Measurements from ENCODE around the gene HTR3C. TPM values are rescaled to one million over a fixed set of nuclear protein-coding genes. Genes with fewer than 3 reads are reported as not detected.

Gene HTR3C, protein sequence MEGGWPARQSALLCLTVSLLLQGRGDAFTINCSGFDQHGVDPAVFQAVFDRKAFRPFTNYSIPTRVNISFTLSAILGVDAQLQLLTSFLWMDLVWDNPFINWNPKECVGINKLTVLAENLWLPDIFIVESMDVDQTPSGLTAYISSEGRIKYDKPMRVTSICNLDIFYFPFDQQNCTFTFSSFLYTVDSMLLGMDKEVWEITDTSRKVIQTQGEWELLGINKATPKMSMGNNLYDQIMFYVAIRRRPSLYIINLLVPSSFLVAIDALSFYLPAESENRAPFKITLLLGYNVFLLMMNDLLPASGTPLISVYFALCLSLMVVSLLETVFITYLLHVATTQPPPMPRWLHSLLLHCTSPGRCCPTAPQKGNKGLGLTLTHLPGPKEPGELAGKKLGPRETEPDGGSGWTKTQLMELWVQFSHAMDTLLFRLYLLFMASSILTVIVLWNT
- polyA plus RNA-seq (2013, experiment 1 of 2), result not detected
- 0.01 TPM for polyA plus RNA-seq (2013, experiment 2 of 2)

DNA sequence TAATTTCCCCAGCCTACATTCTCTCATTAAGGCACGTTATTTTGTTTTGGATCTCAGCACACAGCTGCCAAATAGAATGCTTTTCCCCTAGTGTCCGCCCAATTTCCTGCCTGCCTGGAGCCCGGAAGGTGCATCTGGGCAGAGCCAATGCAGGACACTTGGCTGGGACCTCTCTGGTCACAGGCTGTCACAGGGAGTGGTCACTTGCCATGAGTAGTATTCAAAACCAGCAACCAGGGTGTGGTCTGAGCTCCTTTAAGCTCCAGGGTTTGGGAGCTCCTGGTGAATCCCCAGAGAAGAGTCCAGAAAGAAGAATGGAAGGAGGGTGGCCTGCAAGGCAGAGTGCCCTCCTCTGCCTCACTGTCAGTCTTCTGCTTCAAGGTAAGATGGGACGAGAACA is at the start of gene HTR3C:
TSS of gene HTR3C (plus strand) at position 281 of the 400 bp plus-strand sequence. CDS start at position 315, 34 bp downstream.
- Histone ChIP-seq H2AFZ (ENCODE audit: low read length) (no peak within 1 kb of the TSS), H2AK5ac (ENCODE audit: low read depth, low read length) (no peak within 1 kb of the TSS), H4K91ac (ENCODE audit: low read depth, low read length, poor library complexity) (no peak within 1 kb of the TSS), H3K4me3 (ENCODE audit: low read length in 2 of 2) (no peak within 1 kb of the TSS), H2BK12ac (ENCODE audit: low read length) (no peak within 1 kb of the TSS), H3K4me2 (ENCODE audit: insufficient read depth, low read length, poor library complexity, severe bottlenecking) (no peak within 1 kb of the TSS), H3K36me3 (replicated peaks in 1 of 2; ENCODE audit: control insufficient read depth in 2 of 2, insufficient read depth in 2 of 2, low read length in 2 of 2) (no peaks in the 10 kb centered on the region), H3K9me3 (replicated peaks in 1 of 2; ENCODE audit: control insufficient read depth in 2 of 2, insufficient read depth in 1 of 2, low read depth in 1 of 2, low read length in 2 of 2) (no peaks in the 10 kb centered on the region), H4K8ac (ENCODE audit: low read depth, low read length) (no peak within 1 kb of the TSS), H3K9ac (ENCODE audit: low read depth, low read length, poor library complexity) (no peak within 1 kb of the TSS), H3K14ac (ENCODE audit: low read length) (no peak within 1 kb of the TSS), H3K18ac (ENCODE audit: low read length) (no peak within 1 kb of the TSS), H3K27ac (replicated peaks; ENCODE audit: low read length) (no peak within 1 kb of the TSS), H3K27me3 (ENCODE audit: control insufficient read depth in 3 of 3, insufficient read depth in 3 of 3, low read depth in 1 of 3, low read length in 3 of 3) (peaks cover 0 to 23% (median 0%) of the 10 kb centered on the region in 3 experiments), H2BK5ac (ENCODE audit: low read length) (no peak within 1 kb of the TSS), H3K79me1 (ENCODE audit: low read depth, low read length) (peaks cover 1% of the 10 kb centered on the region), H3K4ac (ENCODE audit: low read length) (no peak within 1 kb of the TSS), H2BK120ac (ENCODE audit: low read depth, low read length) (no peak within 1 kb of the TSS), H3K23ac (ENCODE audit: low read depth, low read length, poor library complexity) (no peak within 1 kb of the TSS), H3K4me1 (ENCODE audit: control insufficient read depth in 2 of 2, insufficient read depth in 1 of 2, low read depth in 1 of 2, low read length in 2 of 2) (no peaks in the 10 kb centered on the region), H2BK15ac (ENCODE audit: low read length) (no peak within 1 kb of the TSS)
- no peak for DNase-seq (ENCODE audit: low spot score)
- no CpG with 5 or more reads among the region's 4 CpGs for WGBS, 2 donors (ENCODE audit: extremely low coverage in 2 of 2, insufficient read length in 2 of 2, insufficient replicate concordance in 1 of 2)

DNA sequence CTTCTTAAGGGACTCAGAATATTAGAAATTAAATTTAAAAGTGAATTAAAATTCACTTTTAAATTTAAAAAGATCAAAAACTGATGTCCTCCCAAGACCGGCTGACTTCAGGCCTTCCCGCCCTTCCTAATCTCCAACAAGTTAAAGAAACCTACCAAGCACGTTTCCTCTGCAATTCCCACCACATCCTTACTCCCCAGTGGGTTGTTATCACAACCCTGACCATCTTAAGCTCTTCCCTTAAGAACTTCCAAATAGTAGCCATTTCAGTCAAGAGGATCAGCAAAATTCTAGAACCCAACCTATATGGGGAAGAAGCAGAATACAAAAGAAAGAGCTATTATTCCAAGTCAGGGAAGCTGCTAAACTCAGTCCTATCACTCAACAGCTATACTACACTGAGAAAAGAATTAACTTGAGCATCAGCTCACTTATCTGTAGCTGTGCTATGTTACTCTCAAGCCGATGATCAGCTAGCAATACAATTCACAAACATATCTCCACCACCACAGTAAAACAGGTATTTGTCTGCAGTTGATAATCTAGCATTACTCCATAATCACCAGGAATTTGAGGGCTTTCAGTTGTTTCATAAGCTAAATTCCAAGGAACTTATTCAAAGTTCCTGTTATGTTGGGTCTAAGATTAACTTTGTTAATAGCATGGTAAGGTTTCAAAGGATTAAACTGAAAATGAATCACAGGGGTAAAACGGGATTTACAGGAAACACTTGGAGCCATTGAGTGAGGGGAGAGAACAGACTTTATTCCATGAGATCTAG is 49.5 kb upstream of the HTR3C start:
- Histone ChIP-seq H2BK120ac (ENCODE audit: low read depth, low read length) (no peak overlapping the region), H3K4ac (ENCODE audit: low read length) (no peak overlapping the region), H3K4me2 (ENCODE audit: insufficient read depth, low read length, poor library complexity, severe bottlenecking) (no peak overlapping the region), H2AFZ (ENCODE audit: low read length) (no peak overlapping the region), H3K9ac (ENCODE audit: low read depth, low read length, poor library complexity) (no peak overlapping the region), H3K4me3 (ENCODE audit: low read length in 2 of 2) (no peak overlapping the region), H3K23ac (ENCODE audit: low read depth, low read length, poor library complexity) (no peak overlapping the region), H3K18ac (ENCODE audit: low read length) (no peak overlapping the region), H2BK12ac (ENCODE audit: low read length) (no peak overlapping the region), H3K4me1 (ENCODE audit: control insufficient read depth in 2 of 2, insufficient read depth in 1 of 2, low read depth in 1 of 2, low read length in 2 of 2) (no peaks in the 10 kb centered on the region), H2BK5ac (ENCODE audit: low read length) (no peak overlapping the region), H3K36me3 (replicated peaks in 1 of 2; ENCODE audit: control insufficient read depth in 2 of 2, insufficient read depth in 2 of 2, low read length in 2 of 2) (peaks cover 4 to 25% of the 10 kb centered on the region in 2 donors), H3K9me3 (replicated peaks in 1 of 2; ENCODE audit: control insufficient read depth in 2 of 2, insufficient read depth in 1 of 2, low read depth in 1 of 2, low read length in 2 of 2) (no peaks in the 10 kb centered on the region), H4K8ac (ENCODE audit: low read depth, low read length) (no peak overlapping the region), H3K27ac (replicated peaks; ENCODE audit: low read length) (no peak overlapping the region), H3K27me3 (ENCODE audit: control insufficient read depth in 3 of 3, insufficient read depth in 3 of 3, low read depth in 1 of 3, low read length in 3 of 3) (no peaks in the 10 kb centered on the region), H2AK5ac (ENCODE audit: low read depth, low read length) (no peak overlapping the region), H3K79me1 (ENCODE audit: low read depth, low read length) (peaks cover 1% of the 10 kb centered on the region), H4K91ac (ENCODE audit: low read depth, low read length, poor library complexity) (no peak overlapping the region), H2BK15ac (ENCODE audit: low read length) (no peak overlapping the region), H3K14ac (ENCODE audit: low read length) (no peak overlapping the region)
- WGBS, 2 donors (ENCODE audit: extremely low coverage in 2 of 2, insufficient read length in 2 of 2, insufficient replicate concordance in 1 of 2), result no CpG with 5 or more reads among the region's 5 CpGs
- DNase-seq (ENCODE audit: low spot score), result no peak

DNA sequence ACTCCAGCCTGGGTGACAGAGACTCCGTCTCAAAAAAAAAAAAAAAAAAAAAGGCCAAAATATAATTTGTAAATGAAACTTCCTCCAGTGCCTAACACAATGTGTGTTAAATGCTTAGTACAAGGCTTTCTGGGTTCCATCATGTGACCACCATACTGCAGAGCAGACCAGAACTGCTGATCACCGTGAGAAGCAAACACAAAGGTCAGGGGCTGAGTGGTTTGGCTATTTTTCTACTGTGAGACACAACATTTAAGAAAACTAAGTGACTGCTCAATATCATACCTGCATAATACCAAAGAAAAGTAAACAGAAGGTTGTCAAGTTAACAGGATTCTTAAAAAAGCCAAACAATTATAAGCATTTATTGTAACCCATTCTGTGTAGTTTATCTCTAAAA is 48.4 kb upstream of the HTR3C start:
- Histone ChIP-seq H4K91ac (ENCODE audit: low read depth, low read length, poor library complexity) (no peak overlapping the region), H3K4me3 (ENCODE audit: low read length in 2 of 2) (no peak overlapping the region), H3K27me3 (ENCODE audit: control insufficient read depth in 3 of 3, insufficient read depth in 3 of 3, low read depth in 1 of 3, low read length in 3 of 3) (no peaks in the 10 kb centered on the region), H2AFZ (ENCODE audit: low read length) (no peak overlapping the region), H2BK12ac (ENCODE audit: low read length) (no peak overlapping the region), H3K9me3 (replicated peaks in 1 of 2; ENCODE audit: control insufficient read depth in 2 of 2, insufficient read depth in 1 of 2, low read depth in 1 of 2, low read length in 2 of 2) (no peaks in the 10 kb centered on the region), H3K18ac (ENCODE audit: low read length) (no peak overlapping the region), H3K23ac (ENCODE audit: low read depth, low read length, poor library complexity) (no peak overlapping the region), H2BK15ac (ENCODE audit: low read length) (no peak overlapping the region), H4K8ac (ENCODE audit: low read depth, low read length) (no peak overlapping the region), H2AK5ac (ENCODE audit: low read depth, low read length) (no peak overlapping the region), H3K14ac (ENCODE audit: low read length) (no peak overlapping the region), H3K4me2 (ENCODE audit: insufficient read depth, low read length, poor library complexity, severe bottlenecking) (no peak overlapping the region), H3K4me1 (ENCODE audit: control insufficient read depth in 2 of 2, insufficient read depth in 1 of 2, low read depth in 1 of 2, low read length in 2 of 2) (no peaks in the 10 kb centered on the region), H3K9ac (ENCODE audit: low read depth, low read length, poor library complexity) (no peak overlapping the region), H2BK5ac (ENCODE audit: low read length) (no peak overlapping the region), H3K27ac (replicated peaks; ENCODE audit: low read length) (no peak overlapping the region), H2BK120ac (ENCODE audit: low read depth, low read length) (no peak overlapping the region), H3K4ac (ENCODE audit: low read length) (no peak overlapping the region), H3K36me3 (replicated peaks in 1 of 2; ENCODE audit: control insufficient read depth in 2 of 2, insufficient read depth in 2 of 2, low read length in 2 of 2) (peaks cover 3 to 28% of the 10 kb centered on the region in 2 donors), H3K79me1 (ENCODE audit: low read depth, low read length) (peaks cover 1% of the 10 kb centered on the region)
- no peak for DNase-seq (ENCODE audit: low spot score)
- no CpG with 5 or more reads among the region's 2 CpGs for WGBS, 2 donors (ENCODE audit: extremely low coverage in 2 of 2, insufficient read length in 2 of 2, insufficient replicate concordance in 1 of 2)

DNA sequence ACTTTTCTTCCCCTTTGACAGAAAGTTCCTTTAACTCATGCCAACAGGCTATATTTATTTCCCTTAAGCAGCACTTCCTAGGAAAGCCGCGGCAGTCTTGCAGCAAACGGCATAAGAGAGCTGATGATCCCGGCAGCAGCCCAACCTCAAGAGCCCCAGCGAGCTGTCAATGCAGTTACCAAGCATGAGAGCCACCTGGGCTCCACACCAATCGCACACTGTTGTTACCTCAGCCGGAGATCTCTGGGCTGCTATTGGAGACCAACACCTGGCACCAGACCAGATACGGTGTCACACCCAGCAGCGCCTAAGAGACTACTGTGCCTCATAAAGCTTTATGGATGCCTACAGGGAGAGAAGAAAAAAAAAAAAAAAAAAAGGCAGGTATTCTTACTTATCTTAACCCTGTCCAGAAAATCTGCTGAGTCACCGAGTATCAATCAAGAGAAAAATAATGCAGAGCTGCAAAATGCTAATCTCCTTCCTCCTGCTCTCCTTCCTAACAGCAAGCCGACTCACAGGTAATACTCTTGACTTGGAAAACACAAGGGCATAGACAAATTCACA is 46.8 kb upstream of the HTR3C start:
- Histone ChIP-seq H3K4ac (ENCODE audit: low read length) (no peak overlapping the region), H3K18ac (ENCODE audit: low read length) (no peak overlapping the region), H2BK5ac (ENCODE audit: low read length) (no peak overlapping the region), H2AK5ac (ENCODE audit: low read depth, low read length) (no peak overlapping the region), H3K27ac (replicated peaks; ENCODE audit: low read length) (no peak overlapping the region), H2BK12ac (ENCODE audit: low read length) (no peak overlapping the region), H3K9me3 (replicated peaks in 1 of 2; ENCODE audit: control insufficient read depth in 2 of 2, insufficient read depth in 1 of 2, low read depth in 1 of 2, low read length in 2 of 2) (no peaks in the 10 kb centered on the region), H3K27me3 (ENCODE audit: control insufficient read depth in 3 of 3, insufficient read depth in 3 of 3, low read depth in 1 of 3, low read length in 3 of 3) (no peaks in the 10 kb centered on the region), H3K36me3 (replicated peaks in 1 of 2; ENCODE audit: control insufficient read depth in 2 of 2, insufficient read depth in 2 of 2, low read length in 2 of 2) (peaks cover 5 to 27% of the 10 kb centered on the region in 2 donors), H2AFZ (ENCODE audit: low read length) (no peak overlapping the region), H3K79me1 (ENCODE audit: low read depth, low read length) (no peaks in the 10 kb centered on the region), H4K8ac (ENCODE audit: low read depth, low read length) (no peak overlapping the region), H3K9ac (ENCODE audit: low read depth, low read length, poor library complexity) (no peak overlapping the region), H3K23ac (ENCODE audit: low read depth, low read length, poor library complexity) (no peak overlapping the region), H3K14ac (ENCODE audit: low read length) (no peak overlapping the region), H3K4me2 (ENCODE audit: insufficient read depth, low read length, poor library complexity, severe bottlenecking) (no peak overlapping the region), H2BK120ac (ENCODE audit: low read depth, low read length) (no peak overlapping the region), H4K91ac (ENCODE audit: low read depth, low read length, poor library complexity) (no peak overlapping the region), H3K4me1 (ENCODE audit: control insufficient read depth in 2 of 2, insufficient read depth in 1 of 2, low read depth in 1 of 2, low read length in 2 of 2) (no peaks in the 10 kb centered on the region), H3K4me3 (ENCODE audit: low read length in 2 of 2) (no peak overlapping the region), H2BK15ac (ENCODE audit: low read length) (no peak overlapping the region)
- no CpG with 5 or more reads among the region's 11 CpGs for WGBS, 2 donors (ENCODE audit: extremely low coverage in 2 of 2, insufficient read length in 2 of 2, insufficient replicate concordance in 1 of 2)
- DNase-seq (ENCODE audit: low spot score), result no peak
